HCT116 (cell line): ENCODE results near the gene CMIP.

Experiments
- EZH2 ChIP-seq: fragments of 200-600 bp; sonication (generic); IDR thresholded peaks from 2 replicates; pipeline ENCODE4 v1.6.1; 2017; ENCODE audit warnings: antibody characterized with exemption, mixed run types
- JUND ChIP-seq: IDR thresholded peaks from 2 replicates; pipeline ENCODE4 v1.6.1; 2012
- MAX ChIP-seq: IDR thresholded peaks from 2 replicates; pipeline ENCODE4 v1.6.1; 2012
- POLR2A ChIP-seq: IDR thresholded peaks from 2 replicates; pipeline ENCODE4 v1.7.0; 2011; ENCODE audit warnings: borderline replicate concordance; ENCODE audit not compliant: insufficient read depth, insufficient read length; ENCODE audit errors: extremely low read depth
- POLR2AphosphoS5 ChIP-seq: IDR thresholded peaks from 2 replicates; pipeline ENCODE4 v1.6.1; 2011; ENCODE audit warnings: mild to moderate bottlenecking, low read depth, low read length, moderate library complexity
- TCF7L2 ChIP-seq: IDR thresholded peaks from 2 replicates; pipeline ENCODE4 v1.7.0; 2011; ENCODE audit warnings: borderline replicate concordance, inconsistent platforms; ENCODE audit not compliant: insufficient read depth, insufficient read length; ENCODE audit errors: extremely low read depth
- YY1 ChIP-seq: IDR thresholded peaks from 2 replicates; pipeline ENCODE4 v1.6.1; 2011; ENCODE audit warnings: low read length, low read depth, moderate library complexity, mild to moderate bottlenecking; ENCODE audit not compliant: insufficient replicate concordance; ENCODE audit errors: extremely low read depth
- ZBTB33 ChIP-seq: IDR thresholded peaks from 2 replicates; pipeline ENCODE4 v1.6.1; 2011; ENCODE audit warnings: mild to moderate bottlenecking, low read length, moderate library complexity; ENCODE audit not compliant: insufficient replicate concordance; ENCODE audit errors: extremely low read depth
- TF ChIP-seq, protein P1 (sequence below), 3 experiments: fragments of 200-600 bp in 1 of 3; sonication (generic) in 1 of 3; IDR thresholded peaks in 2 of 3; conservative IDR thresholded peaks in 1 of 3; 2 replicates each; pipeline ENCODE4 v1.5.1; 2012 to 2017; ENCODE audit warnings: low read depth in 2 of 3, low read length in 2 of 3, antibody characterized with exemption in 1 of 3, borderline replicate concordance in 1 of 3, control low read depth in 1 of 3, mild to moderate bottlenecking in 1 of 3, mixed read lengths in 1 of 3, mixed run types in 1 of 3, moderate library complexity in 1 of 3; ENCODE audit not compliant: insufficient read depth in 1 of 3

DNA sequence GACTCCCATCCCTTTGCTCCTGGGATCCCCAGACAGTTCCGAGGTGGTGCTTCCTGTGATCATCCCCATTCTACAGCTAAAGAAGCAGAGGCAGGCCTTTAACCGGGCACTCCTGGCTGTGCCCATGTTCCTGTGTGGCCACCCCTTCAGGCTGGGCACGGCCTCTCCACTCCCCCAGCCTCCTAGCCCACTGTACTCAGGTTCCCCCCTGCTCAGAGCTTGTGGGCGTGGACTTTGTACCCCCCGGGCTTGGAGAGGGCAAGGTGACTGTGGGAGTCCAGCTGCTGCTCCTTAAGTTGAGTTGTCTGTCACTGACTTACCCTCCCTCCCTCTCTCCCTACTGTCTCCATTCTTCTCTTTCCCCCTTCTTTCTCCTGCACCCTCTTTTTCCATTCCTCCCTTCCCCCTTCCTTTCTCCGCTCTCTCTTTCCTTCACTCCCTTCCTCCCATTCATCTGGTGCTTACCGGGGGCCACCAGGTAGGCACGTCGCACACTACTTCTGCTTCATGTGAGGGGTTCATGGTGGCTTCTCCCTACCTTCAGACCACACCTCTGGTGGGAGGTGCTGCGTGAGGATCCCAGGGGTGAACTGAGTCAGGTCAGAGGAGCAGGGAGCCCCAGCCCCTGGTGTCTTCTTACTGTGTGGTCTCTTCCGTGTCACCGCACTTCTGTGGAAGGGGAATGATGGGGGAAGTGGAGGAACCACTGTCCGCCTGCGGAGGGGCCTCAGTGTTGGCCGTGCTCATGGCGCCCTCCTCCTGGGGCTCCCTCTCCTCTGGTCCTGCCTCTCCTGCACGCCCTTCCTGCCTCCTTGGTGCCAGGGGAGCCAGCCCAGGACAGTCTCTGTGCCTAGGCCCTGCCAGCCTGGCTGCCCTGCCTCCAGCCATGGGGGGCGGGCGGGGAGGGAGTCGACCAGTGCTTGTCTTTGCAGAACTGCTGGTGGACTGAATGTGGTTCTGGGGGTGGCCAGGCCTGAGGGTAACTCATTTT, 29.7 kb downstream of the CMIP start:
- no peak for TF ChIP-seq MAX
- no peak for TF ChIP-seq YY1
- TF ChIP-seq, protein P1, sequence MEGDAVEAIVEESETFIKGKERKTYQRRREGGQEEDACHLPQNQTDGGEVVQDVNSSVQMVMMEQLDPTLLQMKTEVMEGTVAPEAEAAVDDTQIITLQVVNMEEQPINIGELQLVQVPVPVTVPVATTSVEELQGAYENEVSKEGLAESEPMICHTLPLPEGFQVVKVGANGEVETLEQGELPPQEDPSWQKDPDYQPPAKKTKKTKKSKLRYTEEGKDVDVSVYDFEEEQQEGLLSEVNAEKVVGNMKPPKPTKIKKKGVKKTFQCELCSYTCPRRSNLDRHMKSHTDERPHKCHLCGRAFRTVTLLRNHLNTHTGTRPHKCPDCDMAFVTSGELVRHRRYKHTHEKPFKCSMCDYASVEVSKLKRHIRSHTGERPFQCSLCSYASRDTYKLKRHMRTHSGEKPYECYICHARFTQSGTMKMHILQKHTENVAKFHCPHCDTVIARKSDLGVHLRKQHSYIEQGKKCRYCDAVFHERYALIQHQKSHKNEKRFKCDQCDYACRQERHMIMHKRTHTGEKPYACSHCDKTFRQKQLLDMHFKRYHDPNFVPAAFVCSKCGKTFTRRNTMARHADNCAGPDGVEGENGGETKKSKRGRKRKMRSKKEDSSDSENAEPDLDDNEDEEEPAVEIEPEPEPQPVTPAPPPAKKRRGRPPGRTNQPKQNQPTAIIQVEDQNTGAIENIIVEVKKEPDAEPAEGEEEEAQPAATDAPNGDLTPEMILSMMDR (IDR thresholded peaks at IDR 0.05 in 2 of 3, conservative IDR thresholded peaks at IDR 0.05 in 1 of 3; ENCODE audit: borderline replicate concordance in 1 of 3, insufficient read depth in 1 of 3, low read depth in 2 of 3, low read length in 2 of 3) = no peak
- TF ChIP-seq TCF7L2 = no peak
- TF ChIP-seq JUND = no peak
- TF ChIP-seq ZBTB33 = no peak
- no peak for TF ChIP-seq EZH2
- no peak for TF ChIP-seq POLR2AphosphoS5
- no peak for TF ChIP-seq POLR2A
